ENCODE measurements around the gene TMEM30A.

DNA sequence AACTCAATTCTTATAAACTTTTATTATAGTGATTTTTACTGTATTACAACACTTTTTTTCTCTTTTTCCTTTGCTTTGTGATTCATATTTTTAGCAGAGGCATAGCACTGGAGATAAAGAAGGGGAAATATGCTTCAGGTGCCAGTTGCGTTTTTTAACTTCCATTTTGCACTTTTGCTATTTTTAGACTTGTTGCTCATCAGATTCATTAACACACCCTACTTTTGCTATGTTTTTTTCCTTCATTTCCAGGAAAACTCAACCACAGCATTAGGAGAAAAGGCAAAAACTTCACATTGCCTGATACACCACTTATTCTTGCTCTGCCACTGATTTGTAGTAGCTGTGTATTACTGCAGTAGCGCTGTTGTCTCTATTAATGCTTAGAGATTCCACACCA, 8.0 kb upstream of the TMEM30A start:
- TF ChIP-seq, protein P1, sequence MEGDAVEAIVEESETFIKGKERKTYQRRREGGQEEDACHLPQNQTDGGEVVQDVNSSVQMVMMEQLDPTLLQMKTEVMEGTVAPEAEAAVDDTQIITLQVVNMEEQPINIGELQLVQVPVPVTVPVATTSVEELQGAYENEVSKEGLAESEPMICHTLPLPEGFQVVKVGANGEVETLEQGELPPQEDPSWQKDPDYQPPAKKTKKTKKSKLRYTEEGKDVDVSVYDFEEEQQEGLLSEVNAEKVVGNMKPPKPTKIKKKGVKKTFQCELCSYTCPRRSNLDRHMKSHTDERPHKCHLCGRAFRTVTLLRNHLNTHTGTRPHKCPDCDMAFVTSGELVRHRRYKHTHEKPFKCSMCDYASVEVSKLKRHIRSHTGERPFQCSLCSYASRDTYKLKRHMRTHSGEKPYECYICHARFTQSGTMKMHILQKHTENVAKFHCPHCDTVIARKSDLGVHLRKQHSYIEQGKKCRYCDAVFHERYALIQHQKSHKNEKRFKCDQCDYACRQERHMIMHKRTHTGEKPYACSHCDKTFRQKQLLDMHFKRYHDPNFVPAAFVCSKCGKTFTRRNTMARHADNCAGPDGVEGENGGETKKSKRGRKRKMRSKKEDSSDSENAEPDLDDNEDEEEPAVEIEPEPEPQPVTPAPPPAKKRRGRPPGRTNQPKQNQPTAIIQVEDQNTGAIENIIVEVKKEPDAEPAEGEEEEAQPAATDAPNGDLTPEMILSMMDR (IDR thresholded peaks at IDR 0.05): no peak
- TF ChIP-seq SIN3A (IDR thresholded peaks at IDR 0.05; ENCODE audit: borderline replicate concordance, insufficient read depth, low read depth, low read length): no peak
- TF ChIP-seq, protein P2, sequence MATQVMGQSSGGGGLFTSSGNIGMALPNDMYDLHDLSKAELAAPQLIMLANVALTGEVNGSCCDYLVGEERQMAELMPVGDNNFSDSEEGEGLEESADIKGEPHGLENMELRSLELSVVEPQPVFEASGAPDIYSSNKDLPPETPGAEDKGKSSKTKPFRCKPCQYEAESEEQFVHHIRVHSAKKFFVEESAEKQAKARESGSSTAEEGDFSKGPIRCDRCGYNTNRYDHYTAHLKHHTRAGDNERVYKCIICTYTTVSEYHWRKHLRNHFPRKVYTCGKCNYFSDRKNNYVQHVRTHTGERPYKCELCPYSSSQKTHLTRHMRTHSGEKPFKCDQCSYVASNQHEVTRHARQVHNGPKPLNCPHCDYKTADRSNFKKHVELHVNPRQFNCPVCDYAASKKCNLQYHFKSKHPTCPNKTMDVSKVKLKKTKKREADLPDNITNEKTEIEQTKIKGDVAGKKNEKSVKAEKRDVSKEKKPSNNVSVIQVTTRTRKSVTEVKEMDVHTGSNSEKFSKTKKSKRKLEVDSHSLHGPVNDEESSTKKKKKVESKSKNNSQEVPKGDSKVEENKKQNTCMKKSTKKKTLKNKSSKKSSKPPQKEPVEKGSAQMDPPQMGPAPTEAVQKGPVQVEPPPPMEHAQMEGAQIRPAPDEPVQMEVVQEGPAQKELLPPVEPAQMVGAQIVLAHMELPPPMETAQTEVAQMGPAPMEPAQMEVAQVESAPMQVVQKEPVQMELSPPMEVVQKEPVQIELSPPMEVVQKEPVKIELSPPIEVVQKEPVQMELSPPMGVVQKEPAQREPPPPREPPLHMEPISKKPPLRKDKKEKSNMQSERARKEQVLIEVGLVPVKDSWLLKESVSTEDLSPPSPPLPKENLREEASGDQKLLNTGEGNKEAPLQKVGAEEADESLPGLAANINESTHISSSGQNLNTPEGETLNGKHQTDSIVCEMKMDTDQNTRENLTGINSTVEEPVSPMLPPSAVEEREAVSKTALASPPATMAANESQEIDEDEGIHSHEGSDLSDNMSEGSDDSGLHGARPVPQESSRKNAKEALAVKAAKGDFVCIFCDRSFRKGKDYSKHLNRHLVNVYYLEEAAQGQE (IDR thresholded peaks at IDR 0.05; ENCODE audit: insufficient read depth in 1 of 2, low read depth in 2 of 2, low read length in 1 of 2): no peak
